Ureter (tissue), 1 donor: Measurements from ENCODE around the gene PRKCA. TPM values are rescaled to one million over a fixed set of nuclear protein-coding genes. Genes with fewer than 3 reads are reported as not detected.
"Not testable (repeated sequence)": the region's sequence is repeated elsewhere in the genome, so short reads cannot be mapped to it uniquely, and the experiment has no call there.

Source experiments
- DNase-seq: peaks from one replicate; pipeline ENCODE4 v3.0.0-alpha.2; 2020; ENCODE audit warnings: low spot score
- total RNA-seq: library from RNA; stranded (reverse); gene quantifications from one replicate; pipeline ENCODE4 v1.2.4, GENCODE V29; 2023
- donor health status: DM: yes; HTN: yes; CAD: no.

The PRKCA gene
- total RNA-seq, 1 donor from 2014 or later, result 58.1 TPM

GRCh38 chr17:66464921-66465320, 162.5 kb downstream of the PRKCA start:
- DNase-seq, result no peak

DNA sequence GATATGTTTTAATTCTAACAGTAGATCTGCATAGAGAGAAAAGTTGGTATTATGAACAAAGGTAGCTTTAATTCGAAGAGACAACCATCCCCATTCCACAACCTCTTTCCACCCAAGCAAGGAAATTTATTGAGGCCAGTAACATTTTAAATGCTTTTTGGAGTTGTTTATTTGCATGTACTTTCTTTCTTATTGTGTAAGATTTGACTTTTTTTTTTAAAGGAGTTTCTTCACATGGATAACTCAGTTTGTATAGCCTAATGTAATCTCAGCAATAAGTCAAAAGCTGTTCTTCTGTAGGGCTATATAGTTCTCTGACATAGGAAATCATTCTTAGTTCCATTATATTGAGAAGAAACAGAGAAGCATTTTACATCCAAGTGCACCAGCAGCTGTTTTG, 163.3 kb downstream of the PRKCA start:
- DNase-seq, result no peak

- DNase-seq, result no peak
Observed at GRCh38 chr17:66466106-66466820, 163.8 kb downstream of the PRKCA start.

DNA sequence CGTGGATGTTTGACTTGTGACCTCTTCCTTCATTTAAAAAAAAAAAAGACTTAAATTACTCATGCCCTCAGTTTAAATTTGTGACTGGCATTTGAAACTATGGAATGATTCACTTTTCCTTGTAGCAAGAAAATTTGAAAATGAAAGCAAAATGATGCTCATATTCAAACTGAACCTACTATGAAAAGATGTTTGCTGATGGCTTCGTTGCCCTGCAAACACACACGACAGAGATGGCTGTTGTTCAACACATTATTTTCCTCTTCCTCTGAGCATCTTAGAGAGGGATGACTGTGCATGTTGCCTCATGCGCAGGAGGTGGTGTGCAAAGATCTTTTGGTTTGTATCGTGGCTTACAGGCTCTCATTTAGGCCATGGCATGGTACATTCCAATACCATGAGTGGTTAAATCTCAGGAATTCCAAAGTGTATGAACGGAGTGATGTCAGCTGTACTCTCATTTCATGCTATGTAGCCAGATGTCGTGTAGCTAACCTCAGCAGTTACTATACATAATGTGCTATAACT, 164.5 kb downstream of the PRKCA start:
- DNase-seq, result no peak

GRCh38 chr17:66467766-66468165, 165.4 kb downstream of the PRKCA start:
- no peak for DNase-seq

GRCh38 chr17:66468241-66469087, 166.1 kb downstream of the PRKCA start:
- DNase-seq, result no peak

DNA sequence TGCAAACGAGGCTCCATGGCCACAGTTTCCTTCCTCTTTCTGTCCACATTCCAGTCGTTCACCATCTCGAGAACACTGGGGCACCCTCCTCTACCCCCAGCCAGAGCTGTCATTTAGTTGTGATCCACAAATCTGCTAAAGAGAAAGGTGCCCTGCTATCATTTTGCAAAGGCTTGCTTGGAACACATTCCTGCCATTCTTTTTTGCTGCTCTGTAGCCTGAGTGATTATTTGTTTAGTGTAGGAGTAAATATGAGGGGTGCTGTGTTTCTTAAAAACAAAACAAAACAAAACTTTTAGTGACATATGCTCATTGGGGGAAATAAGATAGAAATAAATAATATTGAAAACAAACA, 166.7 kb downstream of the PRKCA start:
- DNase-seq, result no peak

- DNase-seq, result no peak
Observed at GRCh38 chr17:66469461-66469860, 167.0 kb downstream of the PRKCA start.

- DNase-seq, result no peak
Observed at GRCh38 chr17:66469890-66470289, 167.5 kb downstream of the PRKCA start.

GRCh38 chr17:66472123-66472522, 169.7 kb downstream of the PRKCA start:
- no peak for DNase-seq

GRCh38 chr17:66474258-66474657, 171.8 kb downstream of the PRKCA start:
- no peak for DNase-seq

- no peak for DNase-seq
Observed at GRCh38 chr17:66474806-66475497, 172.5 kb downstream of the PRKCA start.

GRCh38 chr17:66476014-66476413, 173.6 kb downstream of the PRKCA start:
- no peak for DNase-seq

DNA sequence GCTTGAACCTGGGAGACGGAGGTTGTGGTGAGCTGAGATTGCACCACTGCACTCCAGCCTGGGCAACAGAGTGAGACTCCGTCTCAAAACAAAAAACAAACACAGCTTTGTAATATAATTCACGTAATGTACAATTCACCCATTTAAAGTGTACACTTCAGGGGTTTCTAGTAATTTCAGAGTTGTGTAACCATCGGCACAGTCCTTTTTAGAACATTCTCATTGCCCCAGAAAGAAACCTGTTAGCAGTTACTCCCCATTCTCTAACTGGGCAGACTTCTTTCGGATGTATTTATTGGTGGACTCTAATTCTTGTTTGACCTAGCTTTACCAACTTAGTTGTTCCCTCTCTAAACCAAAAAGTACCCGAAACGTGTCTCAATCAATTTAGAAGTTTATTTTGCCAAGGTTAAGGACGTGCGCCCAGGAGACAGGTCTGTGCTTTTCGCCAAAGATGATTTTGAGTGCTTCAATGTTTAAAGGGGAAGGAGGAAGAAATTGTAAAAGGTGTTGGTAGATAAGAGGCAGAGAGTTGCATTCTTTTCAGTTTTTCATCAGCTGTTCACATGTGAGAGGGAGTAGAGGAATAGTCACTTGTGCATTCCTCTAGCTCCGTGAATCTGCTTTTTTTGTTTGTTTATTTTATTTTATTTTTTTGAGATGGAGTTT, 175.3 kb downstream of the PRKCA start:
- DNase-seq, result no peak

GRCh38 chr17:66479230-66479889, 176.9 kb downstream of the PRKCA start:
- DNase-seq, result not testable (repeated sequence)

GRCh38 chr17:66480243-66480642, 177.8 kb downstream of the PRKCA start:
- DNase-seq, result no peak

GRCh38 chr17:66480802-66481201, 178.4 kb downstream of the PRKCA start:
- no peak for DNase-seq

DNA sequence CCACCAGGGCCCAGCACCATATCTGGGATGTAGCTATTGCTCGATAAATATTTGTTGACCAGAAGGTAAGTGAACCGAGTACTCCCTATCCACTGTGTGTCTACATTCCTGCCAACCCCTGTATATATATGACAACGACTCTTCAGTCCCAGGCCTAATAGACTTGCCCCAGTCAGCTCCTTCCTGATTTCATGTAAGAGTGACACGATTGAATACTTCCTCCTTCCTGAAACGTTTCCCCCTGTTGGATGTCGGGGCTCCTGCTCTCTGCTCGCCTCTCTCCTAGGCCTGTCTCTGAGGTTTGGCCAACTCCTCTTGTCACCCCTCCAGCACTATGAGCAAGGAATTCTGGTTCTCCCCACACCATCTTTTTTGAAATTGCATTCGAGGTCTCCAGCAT, 178.9 kb downstream of the PRKCA start:
- DNase-seq, result no peak

- no peak for DNase-seq
Observed at GRCh38 chr17:66483906-66484305, 181.5 kb downstream of the PRKCA start.

GRCh38 chr17:66485309-66485947, 183.0 kb downstream of the PRKCA start:
- no peak for DNase-seq

DNA sequence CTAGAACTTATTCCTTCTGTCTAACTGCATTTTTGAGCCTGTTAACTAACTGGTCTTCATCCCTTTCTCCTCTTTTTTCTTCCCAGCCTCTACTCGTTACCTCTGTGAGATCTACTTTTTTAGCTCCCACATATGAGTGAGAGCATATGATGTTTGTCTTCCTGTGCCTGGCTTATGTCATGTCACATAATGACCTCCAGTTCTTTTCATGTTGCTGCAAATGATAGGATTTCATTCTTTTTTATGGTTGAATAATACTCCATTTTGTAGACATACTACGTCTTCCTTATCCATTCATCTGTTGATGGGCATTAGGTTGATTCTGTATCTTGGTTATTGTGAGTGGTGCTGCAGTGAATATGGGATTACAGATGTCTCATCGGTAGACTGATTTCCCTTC, 184.7 kb downstream of the PRKCA start:
- DNase-seq, result no peak
